ENCODE measurements around the gene UGT1A8. TPM values are rescaled to one million over a fixed set of nuclear protein-coding genes. Genes with fewer than 3 reads are reported as not detected.

The UGT1A8 gene
- total and polyA plus RNA-seq, 2 donors (not counting 3 experiments of a cell fraction or from before 2014, with no cell fraction given) = not detected

GRCh38 chr2:233815861-233816260, 198.4 kb downstream of the UGT1A8 start:
- H3K4me2 ChIP-seq (ENCODE audit: insufficient read depth, low read length) = no peak overlapping the region
- DNase-seq (ENCODE audit: low read depth, low spot score) (no peak), FAIRE-seq (no peak)
- no peaks in the 10 kb centered on the region for H3K27me3 ChIP-seq (ENCODE audit: control insufficient read depth in 2 of 2, insufficient read depth in 2 of 2, low read length in 2 of 2)
- no peak overlapping the region for H3K27ac ChIP-seq (ENCODE audit: insufficient read depth, low read depth, low read length)
- H3K79me2 ChIP-seq (ENCODE audit: control insufficient read depth, insufficient read depth, low read length) = no peaks in the 10 kb centered on the region
- ChIA-PET CTCF (no interaction called here), POLR2A (no interaction called here)
- H2AFZ ChIP-seq (ENCODE audit: low read depth, low read length) = no peak overlapping the region
- H4K20me1 ChIP-seq (replicated peaks; ENCODE audit: control insufficient read depth, extremely low read depth, insufficient read depth, low read length) = no peaks in the 10 kb centered on the region
- no peaks in the 10 kb centered on the region for H3K9me3 ChIP-seq (replicated peaks; ENCODE audit: control insufficient read depth, insufficient read depth, low read length)
- H3K4me1 ChIP-seq (ENCODE audit: control insufficient read depth, extremely low read depth, insufficient read depth, low read length) = no peaks in the 10 kb centered on the region
- no peak for TF ChIP-seq JUN (IDR thresholded peaks at IDR 0.05; ENCODE audit: borderline replicate concordance, insufficient read depth, insufficient read length, low read depth)
- TF ChIP-seq, protein P1, sequence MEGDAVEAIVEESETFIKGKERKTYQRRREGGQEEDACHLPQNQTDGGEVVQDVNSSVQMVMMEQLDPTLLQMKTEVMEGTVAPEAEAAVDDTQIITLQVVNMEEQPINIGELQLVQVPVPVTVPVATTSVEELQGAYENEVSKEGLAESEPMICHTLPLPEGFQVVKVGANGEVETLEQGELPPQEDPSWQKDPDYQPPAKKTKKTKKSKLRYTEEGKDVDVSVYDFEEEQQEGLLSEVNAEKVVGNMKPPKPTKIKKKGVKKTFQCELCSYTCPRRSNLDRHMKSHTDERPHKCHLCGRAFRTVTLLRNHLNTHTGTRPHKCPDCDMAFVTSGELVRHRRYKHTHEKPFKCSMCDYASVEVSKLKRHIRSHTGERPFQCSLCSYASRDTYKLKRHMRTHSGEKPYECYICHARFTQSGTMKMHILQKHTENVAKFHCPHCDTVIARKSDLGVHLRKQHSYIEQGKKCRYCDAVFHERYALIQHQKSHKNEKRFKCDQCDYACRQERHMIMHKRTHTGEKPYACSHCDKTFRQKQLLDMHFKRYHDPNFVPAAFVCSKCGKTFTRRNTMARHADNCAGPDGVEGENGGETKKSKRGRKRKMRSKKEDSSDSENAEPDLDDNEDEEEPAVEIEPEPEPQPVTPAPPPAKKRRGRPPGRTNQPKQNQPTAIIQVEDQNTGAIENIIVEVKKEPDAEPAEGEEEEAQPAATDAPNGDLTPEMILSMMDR (IDR thresholded peaks at IDR 0.05; ENCODE audit: extremely low read depth in 1 of 2, insufficient read depth in 1 of 2, low read depth in 1 of 2, low read length in 2 of 2) = no peak
- no peak for TF ChIP-seq GATA2 (IDR thresholded peaks at IDR 0.05; ENCODE audit: insufficient read depth, insufficient read length, low read depth, low read length)
- TF ChIP-seq MYC (IDR thresholded peaks at IDR 0.05; ENCODE audit: low read depth, low read length) = no peak
- no peak for TF ChIP-seq EZH2 (IDR thresholded peaks at IDR 0.05; ENCODE audit: borderline replicate concordance, low read depth, low read length, severe bottlenecking)
- no peak for TF ChIP-seq FOS (IDR thresholded peaks at IDR 0.05; ENCODE audit: borderline replicate concordance, insufficient read depth, low read length)
- no peak for TF ChIP-seq POLR2AphosphoS5 (IDR thresholded peaks at IDR 0.05; ENCODE audit: insufficient read depth, low read depth, low read length)
- no peak for TF ChIP-seq MAX (IDR thresholded peaks at IDR 0.05; ENCODE audit: insufficient read depth, insufficient read length)
- TF ChIP-seq POLR2A (IDR thresholded peaks at IDR 0.05; ENCODE audit: low read depth, low read length) = no peak
- no TSS peak for BruUV-seq (replicated peaks)
- dilution Hi-C loops (cut with MboI; ENCODE audit: extremely low pct_ligation_motif_present, low sequenced_read_pairs) = no loop called here
- H3K9ac ChIP-seq (replicated peaks; ENCODE audit: extremely low read depth, insufficient read depth, low read length) = no peak overlapping the region
- H3K9me1 ChIP-seq (replicated peaks; ENCODE audit: control insufficient read depth, extremely low read depth, insufficient read depth, low read length) = no peaks in the 10 kb centered on the region
- H3K4me3 ChIP-seq (replicated peaks in 1 of 3; ENCODE audit: insufficient read depth in 1 of 3, low read depth in 1 of 3, low read length in 3 of 3) = no peak overlapping the region
- intact Hi-C loops (cut with micrococcal nuclease) = no loop called here
- no peaks in the 10 kb centered on the region for H3K36me3 ChIP-seq (ENCODE audit: control insufficient read depth in 2 of 2, extremely low read depth in 1 of 2, insufficient read depth in 2 of 2, low read length in 2 of 2)

Data from endothelial cell of umbilical vein (primary cell).